ENCODE data around the gene PLPPR1. TPM values are rescaled to one million over a fixed set of nuclear protein-coding genes. Genes with fewer than 3 reads are reported as not detected.

PLPPR1 gene
- total RNA-seq, 1 experiment from 2014 or later = not detected

DNA sequence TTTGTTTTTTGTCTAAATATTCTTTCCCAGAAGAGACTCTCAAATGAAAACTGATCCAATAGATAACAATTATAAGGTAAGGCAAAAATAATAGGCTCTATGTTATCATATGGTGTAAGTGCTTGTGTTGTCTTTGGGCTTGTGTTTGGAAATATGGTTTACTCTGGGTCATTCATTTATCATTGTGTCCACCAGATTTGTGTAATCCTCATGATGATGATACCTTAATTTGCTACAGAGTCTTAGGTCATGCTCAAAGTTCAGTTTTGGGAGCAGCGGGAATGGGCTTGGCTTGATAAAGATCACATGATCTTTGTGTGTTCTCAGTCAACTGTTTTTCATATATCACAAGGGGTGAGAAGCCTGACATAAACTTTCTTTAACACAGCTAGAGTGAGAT, 34.2 kb downstream of the PLPPR1 start:
- no peak overlapping the region for H3K4me3 ChIP-seq (replicated peaks in 1 of 2; ENCODE audit: low read depth in 1 of 2, low read length in 2 of 2)
- no peaks in the 10 kb centered on the region; the same call in 1 of the 2 replicates for H4K20me1 ChIP-seq (ENCODE audit: insufficient read depth)
- TF ChIP-seq RAD21 (IDR thresholded peaks at IDR 0.05; ENCODE audit: low read depth) (no peak), JUND (IDR thresholded peaks at IDR 0.05) (no peak), SRF (IDR thresholded peaks at IDR 0.05; ENCODE audit: low read depth) (no peak), ELF1 (IDR thresholded peaks at IDR 0.05; ENCODE audit: borderline replicate concordance, low read depth) (no peak), YY1 (IDR thresholded peaks at IDR 0.05; ENCODE audit: extremely low read depth, insufficient replicate concordance, low read depth, low read length) (no peak), POLR2A (IDR thresholded peaks at IDR 0.05; ENCODE audit: borderline replicate concordance, extremely low read depth, insufficient read depth, insufficient read length) (no peak), CBX3 (IDR thresholded peaks at IDR 0.05; ENCODE audit: low read depth) (no peak), POLR2AphosphoS5 (IDR thresholded peaks at IDR 0.05; ENCODE audit: low read depth, low read length) (no peak), SIN3A (IDR thresholded peaks at IDR 0.05; ENCODE audit: low read depth) (no peak), FOSL1 (IDR thresholded peaks at IDR 0.05; ENCODE audit: low read depth) (no peak), EGR1 (IDR thresholded peaks at IDR 0.05; ENCODE audit: low read depth) (no peak), ZNF274 (IDR thresholded peaks at IDR 0.05; ENCODE audit: low read depth, low read length) (no peak), EZH2 (IDR thresholded peaks at IDR 0.05) (no peak), EZH2phosphoT487 (IDR thresholded peaks at IDR 0.05; ENCODE audit: borderline replicate concordance) (no peak)
- TF ChIP-seq, protein P1, sequence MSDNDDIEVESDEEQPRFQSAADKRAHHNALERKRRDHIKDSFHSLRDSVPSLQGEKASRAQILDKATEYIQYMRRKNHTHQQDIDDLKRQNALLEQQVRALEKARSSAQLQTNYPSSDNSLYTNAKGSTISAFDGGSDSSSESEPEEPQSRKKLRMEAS (IDR thresholded peaks at IDR 0.05) = no peak
- TF ChIP-seq, protein P2, sequence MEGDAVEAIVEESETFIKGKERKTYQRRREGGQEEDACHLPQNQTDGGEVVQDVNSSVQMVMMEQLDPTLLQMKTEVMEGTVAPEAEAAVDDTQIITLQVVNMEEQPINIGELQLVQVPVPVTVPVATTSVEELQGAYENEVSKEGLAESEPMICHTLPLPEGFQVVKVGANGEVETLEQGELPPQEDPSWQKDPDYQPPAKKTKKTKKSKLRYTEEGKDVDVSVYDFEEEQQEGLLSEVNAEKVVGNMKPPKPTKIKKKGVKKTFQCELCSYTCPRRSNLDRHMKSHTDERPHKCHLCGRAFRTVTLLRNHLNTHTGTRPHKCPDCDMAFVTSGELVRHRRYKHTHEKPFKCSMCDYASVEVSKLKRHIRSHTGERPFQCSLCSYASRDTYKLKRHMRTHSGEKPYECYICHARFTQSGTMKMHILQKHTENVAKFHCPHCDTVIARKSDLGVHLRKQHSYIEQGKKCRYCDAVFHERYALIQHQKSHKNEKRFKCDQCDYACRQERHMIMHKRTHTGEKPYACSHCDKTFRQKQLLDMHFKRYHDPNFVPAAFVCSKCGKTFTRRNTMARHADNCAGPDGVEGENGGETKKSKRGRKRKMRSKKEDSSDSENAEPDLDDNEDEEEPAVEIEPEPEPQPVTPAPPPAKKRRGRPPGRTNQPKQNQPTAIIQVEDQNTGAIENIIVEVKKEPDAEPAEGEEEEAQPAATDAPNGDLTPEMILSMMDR (IDR thresholded peaks at IDR 0.05 in 2 of 3, conservative IDR thresholded peaks at IDR 0.05 in 1 of 3; ENCODE audit: borderline replicate concordance in 1 of 3, insufficient read depth in 1 of 3, low read depth in 2 of 3, low read length in 2 of 3) = no peak
- TF ChIP-seq, protein P3, sequence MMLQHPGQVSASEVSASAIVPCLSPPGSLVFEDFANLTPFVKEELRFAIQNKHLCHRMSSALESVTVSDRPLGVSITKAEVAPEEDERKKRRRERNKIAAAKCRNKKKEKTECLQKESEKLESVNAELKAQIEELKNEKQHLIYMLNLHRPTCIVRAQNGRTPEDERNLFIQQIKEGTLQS (IDR thresholded peaks at IDR 0.05) = no peak
- TF ChIP-seq, protein P4, sequence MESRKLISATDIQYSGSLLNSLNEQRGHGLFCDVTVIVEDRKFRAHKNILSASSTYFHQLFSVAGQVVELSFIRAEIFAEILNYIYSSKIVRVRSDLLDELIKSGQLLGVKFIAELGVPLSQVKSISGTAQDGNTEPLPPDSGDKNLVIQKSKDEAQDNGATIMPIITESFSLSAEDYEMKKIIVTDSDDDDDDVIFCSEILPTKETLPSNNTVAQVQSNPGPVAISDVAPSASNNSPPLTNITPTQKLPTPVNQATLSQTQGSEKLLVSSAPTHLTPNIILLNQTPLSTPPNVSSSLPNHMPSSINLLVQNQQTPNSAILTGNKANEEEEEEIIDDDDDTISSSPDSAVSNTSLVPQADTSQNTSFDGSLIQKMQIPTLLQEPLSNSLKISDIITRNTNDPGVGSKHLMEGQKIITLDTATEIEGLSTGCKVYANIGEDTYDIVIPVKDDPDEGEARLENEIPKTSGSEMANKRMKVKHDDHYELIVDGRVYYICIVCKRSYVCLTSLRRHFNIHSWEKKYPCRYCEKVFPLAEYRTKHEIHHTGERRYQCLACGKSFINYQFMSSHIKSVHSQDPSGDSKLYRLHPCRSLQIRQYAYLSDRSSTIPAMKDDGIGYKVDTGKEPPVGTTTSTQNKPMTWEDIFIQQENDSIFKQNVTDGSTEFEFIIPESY (IDR thresholded peaks at IDR 0.05; ENCODE audit: extremely low read depth, insufficient replicate concordance, low read length) = no peak
- TF ChIP-seq, protein P5, sequence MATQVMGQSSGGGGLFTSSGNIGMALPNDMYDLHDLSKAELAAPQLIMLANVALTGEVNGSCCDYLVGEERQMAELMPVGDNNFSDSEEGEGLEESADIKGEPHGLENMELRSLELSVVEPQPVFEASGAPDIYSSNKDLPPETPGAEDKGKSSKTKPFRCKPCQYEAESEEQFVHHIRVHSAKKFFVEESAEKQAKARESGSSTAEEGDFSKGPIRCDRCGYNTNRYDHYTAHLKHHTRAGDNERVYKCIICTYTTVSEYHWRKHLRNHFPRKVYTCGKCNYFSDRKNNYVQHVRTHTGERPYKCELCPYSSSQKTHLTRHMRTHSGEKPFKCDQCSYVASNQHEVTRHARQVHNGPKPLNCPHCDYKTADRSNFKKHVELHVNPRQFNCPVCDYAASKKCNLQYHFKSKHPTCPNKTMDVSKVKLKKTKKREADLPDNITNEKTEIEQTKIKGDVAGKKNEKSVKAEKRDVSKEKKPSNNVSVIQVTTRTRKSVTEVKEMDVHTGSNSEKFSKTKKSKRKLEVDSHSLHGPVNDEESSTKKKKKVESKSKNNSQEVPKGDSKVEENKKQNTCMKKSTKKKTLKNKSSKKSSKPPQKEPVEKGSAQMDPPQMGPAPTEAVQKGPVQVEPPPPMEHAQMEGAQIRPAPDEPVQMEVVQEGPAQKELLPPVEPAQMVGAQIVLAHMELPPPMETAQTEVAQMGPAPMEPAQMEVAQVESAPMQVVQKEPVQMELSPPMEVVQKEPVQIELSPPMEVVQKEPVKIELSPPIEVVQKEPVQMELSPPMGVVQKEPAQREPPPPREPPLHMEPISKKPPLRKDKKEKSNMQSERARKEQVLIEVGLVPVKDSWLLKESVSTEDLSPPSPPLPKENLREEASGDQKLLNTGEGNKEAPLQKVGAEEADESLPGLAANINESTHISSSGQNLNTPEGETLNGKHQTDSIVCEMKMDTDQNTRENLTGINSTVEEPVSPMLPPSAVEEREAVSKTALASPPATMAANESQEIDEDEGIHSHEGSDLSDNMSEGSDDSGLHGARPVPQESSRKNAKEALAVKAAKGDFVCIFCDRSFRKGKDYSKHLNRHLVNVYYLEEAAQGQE (IDR thresholded peaks at IDR 0.05; ENCODE audit: low read depth) = no peak
- H3K9me3 ChIP-seq (ENCODE audit: control insufficient read depth in 1 of 2, insufficient read depth in 1 of 2, low read depth in 1 of 2, low read length in 2 of 2) = no peaks in the 10 kb centered on the region
- CTCF ChIA-PET = no interaction called here
- RAD21 ChIA-PET (ENCODE audit: low non-redundant PET in 1 of 2, low total read pairs in 2 of 2, uncharacterized antibody in 2 of 2, unreplicated experiment in 2 of 2) = no interaction called here
- intact Hi-C loops (cut with micrococcal nuclease) = no loop called here
- POLR2A ChIA-PET = no interaction called here
- no peaks in the 10 kb centered on the region for H3K9me2 ChIP-seq (ENCODE audit: insufficient read depth)
- no peak overlapping the region for H3K27ac ChIP-seq (ENCODE audit: low read depth, low read length)
- H3K79me2 ChIP-seq (ENCODE audit: insufficient read depth, low read length) = no peaks in the 10 kb centered on the region
- peaks cover 8% of the 10 kb centered on the region; the same call in 1 of the 2 replicates for H3K27me3 ChIP-seq (ENCODE audit: insufficient read depth, low read length)
- H3K36me3 ChIP-seq (ENCODE audit: control insufficient read depth in 1 of 2, insufficient read depth in 2 of 2, low read length in 2 of 2) = no peaks in the 10 kb centered on the region
- H3K4me1 ChIP-seq (ENCODE audit: control insufficient read depth in 1 of 2, insufficient read depth in 2 of 2, low read length in 2 of 2) = no peaks in the 10 kb centered on the region
- ATAC-seq (no peak), DNase-seq (ENCODE audit: low read depth, low spot score) (no peak)
- no TSS peak for BruUV-seq (replicated peaks)
- H3K9ac ChIP-seq (ENCODE audit: low read length) = no peak overlapping the region
- H3K4me2 ChIP-seq (ENCODE audit: low read length) = no peak overlapping the region
- no peak overlapping the region for H2AFZ ChIP-seq (ENCODE audit: low read depth, low read length, poor library complexity, severe bottlenecking)
